ENCODE data around the gene RBM12.

The RBM12 gene

GRCh38 chr20:35627121-35627520 lies 37.6 kb downstream of the RBM12 start:
- no peaks in the 10 kb centered on the region; the same call in 1 of the 2 replicates for H3K36me3 ChIP-seq (ENCODE audit: insufficient read depth)
- H3K4me2 ChIP-seq, result no peak overlapping the region
- no peak overlapping the region for H3K4me3 ChIP-seq (IDR thresholded peaks at IDR 0.05; ENCODE audit: insufficient read depth, low read depth, low read length)
- no peak for TF ChIP-seq CTCF (conservative IDR thresholded peaks at IDR 0.05; ENCODE audit: low read depth, low read length)
- no peak overlapping the region for H3K27ac ChIP-seq
- no peaks in the 10 kb centered on the region for H3K4me1 ChIP-seq (ENCODE audit: low read depth, poor library complexity, severe bottlenecking)
- no peaks in the 10 kb centered on the region for H3K27me3 ChIP-seq (ENCODE audit: insufficient read depth, low read depth)
- H3K9ac ChIP-seq, result no peak overlapping the region
- no peaks in the 10 kb centered on the region for H4K20me1 ChIP-seq (ENCODE audit: insufficient read depth)
- no peaks in the 10 kb centered on the region for H3K79me2 ChIP-seq (ENCODE audit: insufficient read depth, low read depth)
- no peak overlapping the region for H2AFZ ChIP-seq (ENCODE audit: low read depth)

GRCh38 chr20:35626386-35627001 lies 38.2 kb downstream of the RBM12 start:
- Histone ChIP-seq H3K36me3 (ENCODE audit: insufficient read depth) (no peaks in the 10 kb centered on the region; the same call in 1 of the 2 replicates), H2AFZ (ENCODE audit: low read depth) (no peak overlapping the region), H3K4me3 (IDR thresholded peaks at IDR 0.05; ENCODE audit: insufficient read depth, low read depth, low read length) (no peak overlapping the region), H3K9ac (no peak overlapping the region), H4K20me1 (ENCODE audit: insufficient read depth) (no peaks in the 10 kb centered on the region), H3K4me1 (ENCODE audit: low read depth, poor library complexity, severe bottlenecking) (no peaks in the 10 kb centered on the region), H3K79me2 (ENCODE audit: insufficient read depth, low read depth) (no peaks in the 10 kb centered on the region), H3K27me3 (ENCODE audit: insufficient read depth, low read depth) (no peaks in the 10 kb centered on the region), H3K4me2 (no peak overlapping the region), H3K27ac (no peak overlapping the region)
- no peak for TF ChIP-seq CTCF (conservative IDR thresholded peaks at IDR 0.05; ENCODE audit: low read depth, low read length)

GRCh38 chr20:35625584-35626385 lies 38.9 kb downstream of the RBM12 start:
- Histone ChIP-seq H3K4me3 (IDR thresholded peaks at IDR 0.05; ENCODE audit: insufficient read depth, low read depth, low read length) (no peak overlapping the region), H3K36me3 (ENCODE audit: insufficient read depth) (no peaks in the 10 kb centered on the region; the same call in 1 of the 2 replicates), H3K79me2 (ENCODE audit: insufficient read depth, low read depth) (no peaks in the 10 kb centered on the region), H3K4me1 (ENCODE audit: low read depth, poor library complexity, severe bottlenecking) (no peaks in the 10 kb centered on the region), H3K4me2 (no peak overlapping the region), H3K27ac (no peak overlapping the region), H2AFZ (ENCODE audit: low read depth) (no peak overlapping the region), H4K20me1 (ENCODE audit: insufficient read depth) (no peaks in the 10 kb centered on the region), H3K27me3 (ENCODE audit: insufficient read depth, low read depth) (no peaks in the 10 kb centered on the region), H3K9ac (no peak overlapping the region)
- no peak for TF ChIP-seq CTCF (conservative IDR thresholded peaks at IDR 0.05; ENCODE audit: low read depth, low read length)

GRCh38 chr20:35621560-35621946 lies 43.1 kb downstream of the RBM12 start:
- TF ChIP-seq CTCF (conservative IDR thresholded peaks at IDR 0.05; ENCODE audit: low read depth, low read length), result peak; percentile 2; the same call in 1 of the 2 replicates
- Histone ChIP-seq H4K20me1 (ENCODE audit: insufficient read depth) (no peaks in the 10 kb centered on the region), H3K27me3 (ENCODE audit: insufficient read depth, low read depth) (no peaks in the 10 kb centered on the region), H3K79me2 (ENCODE audit: insufficient read depth, low read depth) (no peaks in the 10 kb centered on the region), H3K4me1 (ENCODE audit: low read depth, poor library complexity, severe bottlenecking) (peaks cover 23% of the 10 kb centered on the region), H3K9ac (no peak overlapping the region), H3K27ac (no peak overlapping the region), H2AFZ (ENCODE audit: low read depth) (no peak overlapping the region), H3K36me3 (ENCODE audit: insufficient read depth) (no peaks in the 10 kb centered on the region; the same call in 1 of the 2 replicates), H3K4me2 (no peak overlapping the region), H3K4me3 (IDR thresholded peaks at IDR 0.05; ENCODE audit: insufficient read depth, low read depth, low read length) (no peak overlapping the region)
